SH-SY5Y (cell line): ENCODE results near the gene RPRML.

ENCODE experiments used
- GATA2 ChIP-seq: IDR thresholded peaks from 2 replicates; pipeline ENCODE4 v1.6.1; 2011; ENCODE audit warnings: mild to moderate bottlenecking, low read depth, low read length
- GATA3 ChIP-seq: IDR thresholded peaks from 2 replicates; pipeline ENCODE4 v1.6.1; 2011; ENCODE audit warnings: low read depth, mild to moderate bottlenecking, low read length, moderate library complexity

DNA sequence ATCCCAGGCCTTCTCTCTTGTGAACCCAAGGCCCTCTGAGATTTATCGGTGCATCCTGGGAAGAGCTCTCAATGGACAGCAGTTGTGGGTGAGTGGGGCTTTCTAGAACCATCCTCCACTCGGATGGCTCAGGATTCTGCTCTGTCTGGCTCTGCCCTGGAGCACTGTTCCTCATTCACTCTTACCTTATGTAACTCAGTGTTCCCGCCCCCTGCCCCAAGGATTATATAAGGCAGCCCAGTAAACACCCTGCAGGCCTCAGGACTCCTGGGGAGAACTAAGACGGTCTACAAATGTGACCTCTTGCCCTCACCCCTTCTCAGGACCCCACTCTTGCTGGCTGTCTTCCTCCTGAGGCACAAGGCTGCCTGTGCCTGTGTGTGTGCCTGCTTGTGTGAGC is 3.8 kb downstream of the RPRML start:
- no peak for TF ChIP-seq GATA3
- no peak for TF ChIP-seq GATA2
